Stimulated activated CD4-positive, alpha-beta T cell treated with anti-CD3 and anti-CD28 coated beads, Interleukin-4, amount 100 ng/mL, for 24 hours (primary cell): Measurements from ENCODE around the gene INPPL1.

ENCODE experiments used
- DNase-seq: peaks from one replicate; pipeline ENCODE4 v3.0.0-alpha.2; 2020

Gene INPPL1

DNA sequence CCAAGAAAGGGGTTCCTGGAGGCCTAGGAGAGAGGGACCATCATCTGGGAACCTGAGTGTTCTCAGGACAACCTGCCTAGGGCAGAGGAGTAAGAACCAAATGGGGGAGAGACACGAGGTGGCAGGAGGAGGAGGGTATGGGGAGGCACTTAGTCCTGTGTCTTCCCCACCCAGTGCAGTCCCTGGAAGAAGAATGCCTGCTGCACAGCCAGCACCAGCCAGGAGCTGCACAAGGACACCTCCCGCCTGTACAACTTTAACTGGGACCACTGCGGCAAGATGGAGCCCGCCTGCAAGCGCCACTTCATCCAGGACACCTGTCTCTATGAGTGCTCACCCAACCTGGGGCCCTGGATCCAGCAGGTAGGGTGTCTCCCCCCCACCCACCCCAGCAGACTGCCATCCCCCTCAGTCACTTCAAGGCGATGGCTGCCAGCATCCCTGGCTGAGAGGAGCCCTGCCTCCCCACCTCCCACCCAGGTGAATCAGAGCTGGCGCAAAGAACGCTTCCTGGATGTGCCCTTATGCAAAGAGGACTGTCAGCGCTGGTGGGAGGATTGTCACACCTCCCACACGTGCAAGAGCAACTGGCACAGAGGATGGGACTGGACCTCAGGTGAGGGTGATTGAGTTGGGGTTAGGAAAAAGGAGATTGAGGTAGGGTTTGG lies 3.7 kb upstream of the INPPL1 start:
- no peak for DNase-seq

DNA sequence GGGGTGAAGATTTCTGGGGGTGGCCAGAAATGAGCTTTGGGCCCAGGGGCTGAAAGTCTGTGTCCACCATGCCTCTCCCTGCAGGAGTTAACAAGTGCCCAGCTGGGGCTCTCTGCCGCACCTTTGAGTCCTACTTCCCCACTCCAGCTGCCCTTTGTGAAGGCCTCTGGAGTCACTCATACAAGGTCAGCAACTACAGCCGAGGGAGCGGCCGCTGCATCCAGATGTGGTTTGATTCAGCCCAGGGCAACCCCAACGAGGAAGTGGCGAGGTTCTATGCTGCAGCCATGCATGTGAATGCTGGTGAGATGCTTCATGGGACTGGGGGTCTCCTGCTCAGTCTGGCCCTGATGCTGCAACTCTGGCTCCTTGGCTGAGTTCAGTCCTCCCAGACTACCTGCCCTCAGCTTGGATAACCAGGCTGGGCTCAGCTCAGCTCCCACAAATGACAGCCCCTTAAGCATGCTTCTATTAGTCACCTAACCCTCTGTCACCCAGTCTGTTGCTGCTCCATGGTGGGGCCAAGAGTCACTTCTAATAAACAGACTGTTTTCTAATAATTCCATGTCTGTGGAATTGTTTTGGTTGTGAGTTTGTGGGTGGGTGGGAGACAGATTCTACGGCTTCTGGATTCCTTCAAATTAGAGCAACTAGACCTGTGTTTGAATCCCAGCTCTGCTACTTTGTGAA lies 3.0 kb upstream of the INPPL1 start:
- no peak for DNase-seq

DNA sequence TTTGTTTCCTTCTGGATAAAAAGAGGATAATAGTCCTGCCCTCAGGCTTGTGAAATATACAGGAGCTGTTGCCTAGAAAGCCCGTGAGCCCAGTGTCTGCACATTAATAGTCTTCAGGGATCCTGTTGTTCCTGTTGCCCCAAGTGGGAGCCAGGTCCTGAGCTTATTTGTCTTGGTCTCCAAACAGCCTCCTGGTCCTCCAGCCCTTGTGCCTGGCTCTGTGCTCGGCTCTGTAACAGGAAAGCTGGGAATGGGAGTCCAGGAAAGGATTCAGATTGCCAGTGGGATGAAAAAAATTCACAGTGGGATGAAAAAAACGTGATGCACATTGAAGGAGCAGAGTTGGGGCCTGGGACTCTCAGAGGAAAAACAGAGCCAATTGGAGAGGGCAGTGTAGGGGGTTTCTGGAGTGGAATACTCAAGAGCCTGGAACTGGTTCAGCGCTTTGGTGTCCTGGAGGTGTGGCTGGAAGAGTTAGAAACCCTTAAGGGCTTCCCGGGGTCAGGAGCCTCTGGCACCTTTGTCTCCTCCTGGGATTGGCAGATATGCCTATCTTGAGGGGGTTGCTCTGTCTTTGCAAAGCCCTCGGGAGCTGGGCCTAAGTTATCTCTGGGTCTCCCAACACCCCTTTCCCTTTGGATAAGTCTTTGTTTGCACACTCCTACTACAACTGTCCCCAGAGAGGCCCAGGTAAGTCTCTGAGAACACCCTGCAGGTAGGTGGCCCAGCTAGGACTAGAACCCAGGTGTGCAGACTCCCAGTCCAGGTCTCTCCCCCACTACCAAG lies 2.3 kb upstream of the INPPL1 start:
- no peak for DNase-seq

DNA sequence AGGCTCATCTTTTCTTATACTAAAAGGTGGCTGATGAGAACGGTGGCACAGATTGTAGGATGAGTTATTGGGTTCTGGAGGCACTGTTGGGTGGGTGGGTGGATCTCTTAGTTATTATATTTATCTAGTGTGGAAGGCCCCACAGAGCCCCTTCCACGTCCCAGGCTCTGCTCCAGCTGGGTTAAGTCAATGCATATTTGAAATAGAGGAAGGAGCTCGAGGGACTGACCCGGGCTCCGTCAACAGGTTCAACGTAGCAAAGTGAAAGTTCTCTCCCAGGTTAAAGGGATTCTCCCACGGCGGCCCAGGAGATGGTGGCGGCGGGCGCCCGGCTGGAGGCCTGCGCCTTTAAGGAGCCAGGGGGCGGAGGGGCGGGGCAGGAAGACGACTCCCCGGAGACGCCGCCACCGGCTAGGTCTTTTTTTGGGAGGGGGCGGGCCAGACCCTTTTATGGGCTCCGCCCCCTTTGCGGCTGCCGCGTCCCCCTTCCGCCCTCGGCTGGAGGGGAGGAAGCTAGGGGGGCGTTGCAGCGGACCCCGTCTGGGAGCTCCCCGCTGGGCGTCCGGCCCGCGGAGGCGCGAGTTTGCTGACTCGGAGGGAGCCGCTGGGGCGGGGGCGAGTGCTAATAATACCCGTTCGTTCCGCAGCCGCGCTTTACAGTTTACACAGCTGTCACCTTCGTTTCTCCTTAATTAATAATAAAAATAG lies 1.5 kb upstream of the INPPL1 start:
- DNase-seq = peak; percentile 92

DNA sequence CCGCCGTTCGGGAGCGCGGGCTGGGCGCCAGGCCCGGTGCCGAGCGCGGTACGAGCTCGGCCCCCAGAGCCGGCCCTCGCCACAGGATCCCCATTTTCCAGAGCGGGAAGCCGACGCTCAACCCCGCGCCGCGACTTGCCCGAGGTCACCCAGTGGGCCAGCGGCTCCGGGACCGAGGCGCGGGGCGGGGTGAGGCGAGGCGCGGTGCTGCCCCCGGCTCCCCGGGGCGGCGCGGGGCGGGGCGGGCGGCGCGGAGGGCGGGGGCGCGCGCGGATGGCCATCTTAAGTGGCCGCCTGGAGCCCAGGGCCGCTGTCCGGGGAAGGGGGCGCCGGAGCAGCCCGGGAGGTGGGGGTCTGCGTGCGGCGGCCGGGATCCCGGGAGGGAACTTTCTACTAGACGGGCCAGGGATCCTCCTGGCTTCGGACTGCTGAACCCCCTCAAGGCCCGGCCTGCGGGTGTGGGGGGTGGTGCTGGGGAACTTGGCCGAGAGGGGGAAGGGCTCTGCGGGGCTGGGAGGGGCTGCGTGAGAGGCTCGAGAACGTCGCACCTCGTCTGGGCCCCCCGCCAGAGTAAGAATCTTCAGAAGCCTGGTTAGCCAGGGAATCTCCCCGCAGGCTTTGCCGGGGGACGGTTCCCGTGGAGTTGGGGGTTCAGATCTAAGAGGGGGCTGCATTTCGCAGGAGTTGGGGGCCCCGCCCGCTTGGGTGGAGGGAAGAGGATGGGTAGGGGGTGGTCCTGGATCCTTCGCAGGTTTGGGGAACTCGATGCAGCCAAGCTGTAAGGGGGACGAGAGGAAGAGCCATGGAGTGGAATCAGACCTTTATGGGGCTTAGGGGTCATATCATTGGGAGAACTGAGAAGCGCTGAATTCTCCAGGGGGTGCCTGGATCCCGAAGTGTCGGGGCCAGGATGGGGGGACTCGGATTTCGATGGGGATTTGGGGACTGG lies 678 bp upstream of the INPPL1 start:
- peak; percentile 58 for DNase-seq

DNA sequence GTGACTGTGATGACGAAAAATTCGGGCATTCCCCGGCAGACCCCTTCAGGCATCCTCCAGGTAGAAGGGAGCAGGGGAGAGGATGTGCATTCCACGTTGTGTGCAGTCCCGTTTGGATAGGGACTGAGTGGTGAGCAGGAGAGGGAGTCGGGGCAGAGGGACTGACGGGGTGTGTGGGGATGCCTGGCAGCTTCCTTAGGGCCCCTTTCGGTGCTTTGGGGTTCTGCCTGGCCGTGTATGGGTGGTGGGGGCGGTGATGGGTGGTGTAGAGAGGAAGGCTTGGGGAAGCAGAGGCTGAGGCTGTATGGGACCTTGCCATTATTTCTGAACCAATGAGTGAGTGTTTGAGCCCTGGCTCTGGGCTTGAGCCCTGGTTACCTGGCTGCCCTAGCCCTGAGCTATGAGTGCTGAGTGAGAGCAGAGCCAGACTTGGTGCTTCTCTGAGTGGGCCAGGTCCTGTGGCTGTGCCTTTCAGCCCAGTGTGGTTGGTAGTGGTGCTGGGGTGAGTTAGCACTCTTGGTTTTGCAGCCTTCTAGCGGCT lies 914 bp downstream of the INPPL1 start:
- DNase-seq = peak; percentile 33

DNA sequence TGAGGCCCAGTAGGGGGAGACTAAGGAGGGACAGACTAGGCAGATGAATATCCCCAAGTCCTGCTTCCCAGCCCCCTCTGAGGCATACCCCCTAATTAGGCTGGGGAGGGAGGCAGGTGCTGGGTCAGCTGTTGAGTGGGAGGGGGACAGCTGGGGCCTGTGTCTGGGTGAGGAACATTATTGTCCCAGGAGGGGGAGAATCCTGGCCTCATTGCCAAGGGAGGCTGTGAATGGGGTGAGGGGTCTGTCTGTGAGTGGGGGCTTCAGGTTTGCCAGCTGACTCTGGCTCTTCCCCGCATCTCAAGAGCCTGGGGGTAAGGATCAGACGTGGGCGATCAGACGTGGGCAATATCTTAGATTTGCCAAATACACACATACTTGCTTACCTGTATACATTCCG lies 2.1 kb downstream of the INPPL1 start:
- DNase-seq = peak; percentile 3

DNA sequence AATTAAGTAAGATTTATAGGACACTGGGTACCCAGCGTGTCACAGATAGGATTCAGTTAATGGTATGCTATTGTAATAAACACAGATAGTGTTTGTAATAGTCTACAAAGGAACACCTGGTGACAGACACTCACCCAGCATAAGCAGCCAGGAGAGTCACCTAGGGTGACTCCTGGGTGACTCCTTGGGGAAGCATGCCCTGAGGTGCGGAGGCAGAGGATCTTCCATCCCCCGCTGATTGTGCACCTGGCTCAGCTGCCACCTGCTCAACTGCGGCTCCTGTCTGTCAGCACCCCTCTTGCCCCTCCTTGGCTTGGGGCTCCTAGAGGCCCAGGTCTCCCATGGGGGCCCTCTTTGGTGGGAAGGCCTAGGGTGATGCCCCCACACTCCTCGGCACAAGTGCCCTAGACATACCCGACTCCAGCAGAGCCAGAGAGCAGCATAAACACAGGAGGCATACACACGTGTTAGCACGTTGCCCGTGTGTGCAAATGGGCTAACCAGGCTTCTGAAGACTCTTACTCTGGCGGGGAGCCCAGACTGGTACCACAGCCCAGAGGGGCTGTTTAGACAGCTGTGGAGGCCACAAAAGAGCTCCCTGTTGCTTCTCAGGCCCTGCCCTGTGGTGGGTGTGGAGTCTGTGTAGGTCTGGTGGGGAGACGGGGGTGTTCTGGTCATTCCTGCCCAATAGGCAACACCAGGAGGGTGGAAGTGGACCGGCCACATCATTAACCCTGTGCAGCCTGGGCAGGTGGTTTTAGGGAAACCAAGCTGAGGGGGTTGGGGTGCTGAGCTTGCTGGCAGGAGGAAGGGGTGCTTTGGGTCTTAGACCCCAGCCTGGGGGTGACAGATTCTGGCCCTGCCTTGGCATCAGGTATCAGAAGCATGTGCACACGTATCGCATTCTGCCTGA lies 3.0 kb downstream of the INPPL1 start:
- no peak for DNase-seq

DNA sequence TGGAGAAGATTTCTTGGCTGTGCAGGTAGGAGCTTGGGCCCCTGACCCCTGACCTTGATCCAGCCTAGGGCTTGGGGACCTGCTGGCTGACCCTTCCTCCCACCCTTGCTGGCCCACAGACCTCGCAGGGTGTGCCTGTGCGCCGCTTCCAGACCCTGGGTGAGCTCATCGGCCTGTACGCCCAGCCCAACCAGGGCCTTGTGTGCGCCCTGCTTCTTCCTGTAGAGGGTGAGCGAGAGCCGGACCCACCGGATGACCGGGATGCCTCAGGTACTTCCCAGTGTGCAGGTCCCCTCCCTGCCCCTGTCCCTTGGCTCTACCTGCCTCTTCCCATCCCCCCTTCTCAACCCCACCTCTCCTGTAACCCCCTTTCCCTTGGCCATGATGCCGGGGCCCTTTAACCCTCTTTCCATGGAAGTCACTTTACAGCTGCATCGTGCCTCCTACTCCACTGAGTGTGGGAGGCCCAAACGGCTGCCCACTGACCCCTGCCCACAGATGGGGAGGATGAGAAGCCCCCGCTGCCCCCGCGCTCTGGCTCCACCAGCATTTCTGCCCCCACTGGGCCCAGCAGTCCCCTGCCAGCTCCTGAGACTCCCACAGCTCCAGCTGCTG lies 3.8 kb downstream of the INPPL1 start:
- DNase-seq = no peak

DNA sequence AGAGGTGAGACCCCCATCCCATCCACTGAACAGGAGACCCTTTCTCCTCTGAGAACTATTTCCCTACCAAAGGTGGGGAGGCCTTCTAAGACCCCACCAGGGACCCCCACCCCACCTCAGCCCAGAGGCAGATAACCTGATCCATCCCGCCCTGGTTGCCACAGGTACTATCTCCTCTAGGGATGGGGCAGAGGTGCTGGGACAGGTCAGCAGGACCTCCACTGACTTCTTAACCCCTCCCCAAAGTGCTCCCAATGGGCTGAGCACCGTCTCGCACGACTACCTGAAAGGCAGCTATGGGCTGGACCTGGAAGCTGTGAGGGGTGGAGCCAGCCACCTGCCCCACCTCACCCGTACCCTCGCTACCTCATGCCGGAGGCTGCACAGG lies 4.3 kb downstream of the INPPL1 start:
- DNase-seq = no peak

DNA sequence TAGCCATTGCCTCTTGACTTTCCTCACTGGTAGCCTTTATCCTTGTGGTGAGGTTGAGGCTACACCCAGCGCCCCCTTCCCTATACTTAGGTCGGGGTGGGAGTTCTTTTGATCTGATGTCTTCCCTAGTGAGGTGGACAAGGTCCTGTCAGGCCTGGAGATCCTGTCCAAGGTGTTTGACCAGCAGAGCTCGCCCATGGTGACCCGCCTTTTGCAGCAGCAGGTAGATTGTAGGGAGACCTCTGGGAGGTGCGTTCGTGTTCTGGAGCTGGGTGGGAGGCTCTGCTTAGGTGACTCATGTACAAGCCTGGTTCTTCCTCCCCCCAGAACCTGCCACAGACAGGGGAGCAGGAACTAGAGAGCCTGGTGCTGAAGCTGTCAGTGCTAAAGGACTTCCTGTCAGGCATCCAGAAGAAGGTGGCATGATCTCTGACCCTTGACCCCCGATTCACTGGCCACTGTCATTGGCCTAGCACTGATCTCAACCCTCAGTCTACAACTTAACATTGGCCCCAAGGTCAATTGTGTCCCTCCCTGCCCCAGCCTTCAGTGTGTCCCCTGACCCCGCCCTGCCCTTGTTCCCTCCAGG lies 4.9 kb downstream of the INPPL1 start:
- DNase-seq = no peak

DNA sequence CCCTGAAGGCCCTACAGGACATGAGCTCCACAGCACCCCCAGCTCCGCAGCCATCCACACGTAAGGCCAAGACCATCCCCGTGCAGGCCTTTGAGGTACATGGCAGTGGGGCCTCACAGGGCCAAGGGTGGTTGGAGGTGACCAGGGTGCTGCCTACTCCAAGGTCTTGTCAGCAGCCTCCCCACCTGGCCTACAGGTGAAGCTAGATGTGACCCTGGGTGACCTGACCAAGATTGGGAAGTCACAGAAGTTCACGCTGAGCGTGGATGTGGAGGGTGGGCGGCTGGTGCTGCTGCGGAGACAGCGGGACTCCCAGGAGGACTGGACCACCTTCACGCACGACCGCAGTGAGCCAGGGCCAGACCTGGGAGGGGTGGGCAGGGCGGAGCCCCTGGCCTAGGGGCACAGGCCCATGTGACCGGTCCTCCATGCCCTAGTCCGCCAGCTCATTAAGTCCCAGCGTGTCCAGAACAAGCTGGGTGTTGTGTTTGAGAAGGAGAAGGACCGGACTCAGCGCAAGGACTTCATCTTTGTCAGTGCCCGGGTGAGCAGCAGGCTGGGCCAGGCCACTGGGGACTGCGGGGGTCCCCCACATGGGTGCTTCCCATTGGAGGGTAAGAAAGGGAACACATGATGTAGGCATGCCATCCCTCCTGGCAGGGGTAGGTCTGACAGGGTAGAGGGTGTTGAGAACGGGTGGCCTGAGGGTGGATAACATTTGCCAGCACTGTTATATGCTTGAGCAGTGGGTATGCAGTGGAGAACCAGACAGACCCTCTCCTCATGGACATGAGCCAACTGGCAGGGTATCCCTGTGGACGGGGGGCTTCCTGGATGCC lies 5.6 kb downstream of the INPPL1 start:
- no peak for DNase-seq

DNA sequence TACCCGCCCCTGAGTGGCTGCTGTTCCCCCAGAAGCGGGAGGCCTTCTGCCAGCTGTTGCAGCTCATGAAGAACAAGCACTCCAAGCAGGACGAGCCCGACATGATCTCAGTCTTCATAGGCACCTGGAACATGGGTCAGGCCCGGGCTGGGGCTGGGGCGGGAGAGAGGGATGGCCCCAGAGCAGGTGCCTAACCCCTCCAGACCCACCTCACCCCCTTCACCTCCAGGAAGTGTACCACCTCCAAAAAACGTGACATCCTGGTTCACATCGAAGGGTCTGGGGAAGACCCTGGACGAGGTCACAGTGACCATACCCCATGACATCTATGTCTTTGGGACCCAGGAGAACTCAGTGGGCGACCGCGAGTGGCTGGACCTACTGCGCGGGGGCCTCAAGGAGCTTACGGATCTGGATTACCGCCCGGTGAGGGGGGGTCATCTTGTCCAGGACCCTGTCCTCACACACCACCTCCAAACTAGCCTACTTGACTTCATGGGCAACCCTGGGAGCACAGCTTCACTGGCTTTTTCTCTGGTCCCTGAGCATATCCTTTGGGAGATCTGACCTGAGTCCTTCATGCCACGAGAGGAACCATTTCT lies 6.3 kb downstream of the INPPL1 start:
- no peak for DNase-seq

DNA sequence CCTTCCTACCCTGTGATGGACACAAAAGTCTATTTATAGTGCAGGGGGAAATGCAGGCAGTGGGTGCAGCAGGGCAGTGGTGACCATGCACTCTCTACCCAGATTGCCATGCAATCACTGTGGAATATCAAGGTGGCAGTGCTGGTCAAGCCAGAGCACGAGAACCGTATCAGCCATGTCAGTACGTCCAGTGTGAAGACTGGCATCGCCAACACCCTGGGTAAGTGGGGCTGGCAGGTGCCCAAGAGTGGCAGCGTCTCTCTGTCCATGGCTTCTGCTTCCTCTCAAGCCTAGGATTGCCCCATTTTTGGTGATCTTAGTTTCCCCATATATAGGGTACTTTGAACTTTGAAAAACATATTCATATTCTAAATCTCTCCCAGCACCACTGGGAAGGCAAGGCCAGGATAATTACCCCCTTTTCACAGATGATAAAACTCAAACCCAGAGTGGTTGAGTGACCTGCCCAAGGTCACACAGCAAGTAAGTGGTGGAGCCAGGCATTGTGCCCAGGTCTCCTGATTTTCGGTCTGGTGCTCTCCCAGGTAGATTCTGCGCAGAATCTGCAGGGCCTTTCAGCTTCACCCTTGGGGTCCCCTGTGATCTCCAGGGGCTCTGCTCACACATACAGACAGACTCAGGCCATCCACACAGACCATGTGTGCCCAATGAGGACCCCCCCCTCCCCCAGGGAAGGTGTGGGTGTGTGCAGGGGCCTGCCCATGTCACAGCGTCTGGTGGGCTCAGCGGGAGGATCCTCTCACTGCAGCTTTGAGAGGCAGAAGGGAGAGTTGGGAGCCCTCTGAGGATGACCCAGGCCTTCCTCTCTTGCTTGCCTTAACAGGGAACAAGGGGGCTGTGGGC lies 7.1 kb downstream of the INPPL1 start:
- no peak for DNase-seq

DNA sequence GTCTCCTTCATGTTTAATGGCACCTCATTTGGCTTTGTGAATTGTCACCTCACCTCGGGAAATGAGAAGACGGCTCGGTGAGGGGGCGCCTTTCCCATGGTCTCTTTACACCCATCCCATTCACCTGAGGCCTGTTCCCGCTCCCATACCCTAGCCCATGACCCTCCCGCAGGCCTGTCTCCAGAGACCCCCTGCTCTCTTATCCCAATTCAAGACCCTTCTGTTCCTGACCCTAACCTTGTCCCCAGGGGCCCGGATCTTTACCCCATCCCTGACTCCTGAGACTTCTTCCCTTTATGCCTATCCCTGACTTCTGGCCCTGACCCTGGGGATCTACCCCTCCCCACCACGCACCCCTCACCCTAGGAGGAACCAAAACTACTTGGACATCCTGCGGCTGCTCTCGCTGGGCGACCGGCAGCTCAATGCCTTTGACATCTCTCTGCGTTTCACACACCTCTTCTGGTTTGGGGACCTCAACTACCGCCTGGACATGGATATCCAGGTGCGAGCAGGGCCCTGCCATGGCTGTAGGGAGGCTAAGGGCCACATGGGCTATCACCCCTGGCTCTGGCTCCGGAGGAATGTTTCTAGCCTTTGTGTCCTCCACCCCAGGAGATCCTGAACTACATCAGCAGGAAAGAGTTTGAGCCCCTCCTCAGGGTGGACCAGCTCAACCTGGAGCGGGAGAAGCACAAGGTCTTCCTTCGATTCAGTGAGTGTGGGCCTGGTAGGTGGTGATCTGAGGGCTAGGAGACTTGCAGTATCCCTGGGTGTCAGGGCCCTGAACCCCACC lies 7.9 kb downstream of the INPPL1 start:
- DNase-seq = no peak

DNA sequence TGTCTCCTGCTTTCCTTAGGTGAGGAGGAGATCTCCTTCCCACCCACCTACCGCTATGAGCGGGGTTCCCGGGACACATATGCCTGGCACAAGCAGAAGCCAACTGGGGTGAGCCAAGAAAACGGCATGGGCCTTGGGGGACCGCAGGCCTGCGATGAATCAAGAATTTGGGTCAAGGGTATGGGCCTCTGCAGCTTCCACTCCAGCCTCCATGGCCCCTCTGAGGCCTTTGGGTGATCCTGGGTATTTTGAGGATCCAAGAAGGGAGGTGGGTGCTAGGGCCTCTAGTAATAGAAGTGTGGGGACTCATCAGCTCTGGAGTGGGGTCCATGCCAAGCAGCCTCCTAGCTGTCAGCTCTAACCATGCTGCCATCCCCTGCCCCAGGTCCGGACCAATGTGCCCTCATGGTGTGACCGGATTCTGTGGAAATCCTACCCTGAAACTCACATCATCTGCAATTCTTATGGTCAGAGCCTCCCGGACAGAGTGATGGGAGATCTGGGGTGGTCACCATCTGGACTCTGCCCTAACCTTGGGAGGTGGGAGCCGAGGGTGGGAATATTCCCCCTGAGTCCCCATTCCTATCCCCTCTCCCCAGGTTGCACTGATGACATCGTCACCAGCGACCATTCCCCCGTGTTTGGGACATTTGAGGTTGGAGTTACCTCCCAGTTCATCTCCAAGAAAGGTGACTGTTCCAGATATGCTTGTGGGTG lies 8.6 kb downstream of the INPPL1 start:
- DNase-seq = no peak
